Measurements from ENCODE around the gene MREG. TPM values are rescaled to one million over a fixed set of nuclear protein-coding genes. Genes with fewer than 3 reads are reported as not detected.

MREG gene
- total and polyA plus RNA-seq, 10 of the 15 experiments (the other 5 are each of a cell fraction or from before 2014, with no cell fraction given): 6.9 to 45.0 (median 28.5) TPM

GRCh38 chr2:216001216-216002100, 11.9 kb downstream of the MREG start:
- DNase-seq (ENCODE audit: low read depth, low spot score): no peak
- BruUV-seq (replicated peaks): no TSS peak
- in situ Hi-C loops (cut with MboI): no loop called here
- Histone ChIP-seq H2AFZ (ENCODE audit: control insufficient read depth, low read depth, low read length) (peak overlapping the region; percentile 9), H3K4me2 (ENCODE audit: control insufficient read depth, insufficient read depth) (peak overlapping the region; percentile 88), H3K27me3 (replicated peaks in 1 of 2; ENCODE audit: control insufficient read depth in 2 of 2, insufficient read depth in 2 of 2, low read length in 1 of 2) (no peaks in the 10 kb centered on the region), H3K36me3 (ENCODE audit: control insufficient read depth in 2 of 2, insufficient read depth in 2 of 2, low read length in 1 of 2) (peaks cover 4 to 10% of the 10 kb centered on the region in 2 experiments; a peak in 2 of 4 replicates), H3K9me3 (replicated peaks; ENCODE audit: control insufficient read depth, insufficient read depth, low read length) (no peaks in the 10 kb centered on the region), H3K79me2 (ENCODE audit: control insufficient read depth, insufficient read depth, low read length) (peaks cover 76% of the 10 kb centered on the region), H4K20me1 (ENCODE audit: control insufficient read depth, insufficient read depth) (no peaks in the 10 kb centered on the region), H3K4me1 (ENCODE audit: control insufficient read depth, insufficient read depth, low read length) (peaks cover 46% of the 10 kb centered on the region), H3K27ac (ENCODE audit: control insufficient read depth, insufficient read depth) (peak overlapping the region; percentile 90), H3K4me3 (peak overlapping the region; percentile 49), H3K9ac (ENCODE audit: control insufficient read depth, insufficient read depth, low read length) (peak overlapping the region; percentile 75)
- FAIRE-seq: no peak
- ChIA-PET POLR2A (interaction anchor here (0.8 to 4.0 kb wide), 10 partner anchors 9 to 411 kb away, joined by 3 to 24 read pairs (median 4); partner anchors contain the start of gene SMARCAL1), SMC1A (ENCODE audit: uncharacterized antibody, unreplicated experiment) (interaction anchor here (0.7 to 3.3 kb wide), 14 partner anchors 10 to 57 kb away, joined by 3 to 23 read pairs (median 6); no protein-coding TSS in a partner anchor), CTCF (interaction anchor here (0.5 to 3.8 kb wide), 12 partner anchors 10 to 402 kb away, joined by 3 to 32 read pairs (median 5); no protein-coding TSS in a partner anchor), RAD21 (ENCODE audit: unreplicated experiment) (interaction anchor here (0.6 to 10.3 kb wide), 12 partner anchors 10 to 1006 kb away, joined by 3 to 104 read pairs (median 4); no protein-coding TSS in a partner anchor)
- 17% methylated on average over 9 of the region's 9 CpGs for WGBS (ENCODE audit: insufficient coverage, insufficient replicate concordance, low lambda C conversion rate, missing lambda C conversion rate)
- intact Hi-C loops (cut with micrococcal nuclease; ENCODE audit: unreplicated experiment): loop anchor here (2.0 kb wide), 1 partner anchor 19 kb away; no protein-coding TSS in a partner anchor
- ATAC-seq: peak; percentile 40
- TF ChIP-seq RUNX3 (IDR thresholded peaks at IDR 0.05; ENCODE audit: low read length): peak; percentile 41
- no peak for TF ChIP-seq NRF1 (conservative IDR thresholded peaks at IDR 0.05; ENCODE audit: low read depth, low read length)
- TF ChIP-seq NR2F1 (conservative IDR thresholded peaks at IDR 0.05): peak; percentile 66
- TF ChIP-seq SUZ12 (IDR thresholded peaks at IDR 0.05; ENCODE audit: unreplicated experiment): no peak
- TF ChIP-seq JUNB (IDR thresholded peaks at IDR 0.05): peak; percentile 12; the same call in 1 of the 2 replicates
- TF ChIP-seq E2F8 (IDR thresholded peaks at IDR 0.05; ENCODE audit: low read depth, partially characterized antibody): peak; percentile 85
- 0 out of 2 replicates have a peak, but pooled peaks have one; percentile 17 for TF ChIP-seq NKRF (conservative IDR thresholded peaks at IDR 0.05)
- TF ChIP-seq NR2C2 (IDR thresholded peaks at IDR 0.05; ENCODE audit: borderline replicate concordance, control insufficient read depth, insufficient read length, low read depth): no peak
- TF ChIP-seq EED (IDR thresholded peaks at IDR 0.05; ENCODE audit: low read depth): 0 out of 2 replicates have a peak, but pooled peaks have one; percentile 36
- 0 out of 2 replicates have a peak, but pooled peaks have one; percentile 11 for TF ChIP-seq ZBTB40 (IDR thresholded peaks at IDR 0.05; ENCODE audit: borderline replicate concordance)
- 0 out of 2 replicates have a peak, but pooled peaks have one; percentile 45 for TF ChIP-seq FOXM1 (IDR thresholded peaks at IDR 0.05; ENCODE audit: low read depth, low read length)
- peak; percentile 39; the same call in 1 of the 2 replicates for TF ChIP-seq MEF2A (IDR thresholded peaks at IDR 0.05; ENCODE audit: insufficient read depth, low read depth, low read length)
